Cardiac muscle cell (in vitro differentiated cells and primary cell): ENCODE measurements around the gene STEAP3. TPM values are rescaled to one million over a fixed set of nuclear protein-coding genes. Genes with fewer than 3 reads are reported as not detected.

ENCODE experiments used
- DNase-seq, 2 donors: peaks; one replicate each; pipeline versions ENCODE4 v3.0.0 to v3.0.0-alpha.2; 2010 to 2017; ENCODE audit warnings: low read depth in 1 of 2, low spot score in 1 of 2
- H3K27ac ChIP-seq: fragments of 200-600 bp; sonication (generic); 2 replicates; pipeline ENCODE4 v1.5.1; 2016
- H3K27me3 ChIP-seq: fragments of 200-600 bp; sonication (generic); 2 replicates; pipeline ENCODE4 v1.6.0; 2016; ENCODE audit warnings: control low read depth
- H3K36me3 ChIP-seq: fragments of 200-600 bp; sonication (generic); 2 replicates; pipeline ENCODE4 v1.5.1; 2016; ENCODE audit warnings: control low read depth
- H3K4me1 ChIP-seq: fragments of 200-600 bp; sonication (generic); 2 replicates; pipeline ENCODE4 v1.8.1; 2017; ENCODE audit warnings: low read depth, mild to moderate bottlenecking, mixed run types
- H3K4me3 ChIP-seq: fragments of 200-600 bp; sonication (generic); 2 replicates; pipeline ENCODE4 v1.5.1; 2016; ENCODE audit warnings: mild to moderate bottlenecking
- H3K9me3 ChIP-seq: fragments of 200-600 bp; sonication (generic); 2 replicates; pipeline ENCODE4 v1.5.1; 2017; ENCODE audit warnings: low read depth, mild to moderate bottlenecking, control low read depth
- CTCF ChIP-seq: IDR thresholded peaks from 2 replicates; pipeline ENCODE4 v1.5.1; 2012; ENCODE audit warnings: low read depth, mild to moderate bottlenecking, low read length
- polyA plus RNA-seq: library from polyadenylated mRNA; unstranded; fragments of >200 nt; fragmentation: Nextera tagmentation; extraction: Ambion mirVana; gene quantifications from 2 replicates; pipeline ENCODE4 v1.2.1, GENCODE V29; 2016
- total RNA-seq: library from RNA; depleted of rRNA; stranded (reverse); fragments of >200 nt; gene quantifications from 2 replicates; pipeline ENCODE4 v1.2.3, GENCODE V29; 2016

STEAP3 gene
- total and polyA plus RNA-seq, 2 experiments from 2014 or later = 3.8 to 4.5 TPM

GRCh38 chr2:119249855-119250717 lies 26.5 kb downstream of the STEAP3 start:
- H3K36me3 ChIP-seq = no peaks in the 10 kb centered on the region
- no peak for DNase-seq
- no peak overlapping the region for H3K4me3 ChIP-seq
- no peak for TF ChIP-seq CTCF
- no peak overlapping the region for H3K27ac ChIP-seq
- H3K4me1 ChIP-seq = no peaks in the 10 kb centered on the region
- no peaks in the 10 kb centered on the region for H3K27me3 ChIP-seq
- no peaks in the 10 kb centered on the region for H3K9me3 ChIP-seq

GRCh38 chr2:119250718-119251290 lies 27.2 kb downstream of the STEAP3 start:
- DNase-seq = no peak
- H3K36me3 ChIP-seq = no peaks in the 10 kb centered on the region
- TF ChIP-seq CTCF = no peak
- H3K4me3 ChIP-seq = no peak overlapping the region
- no peak overlapping the region for H3K27ac ChIP-seq
- H3K4me1 ChIP-seq = no peaks in the 10 kb centered on the region
- H3K9me3 ChIP-seq = no peaks in the 10 kb centered on the region
- no peaks in the 10 kb centered on the region for H3K27me3 ChIP-seq

GRCh38 chr2:119251652-119252051 lies 28.0 kb downstream of the STEAP3 start:
- no peak overlapping the region for H3K4me3 ChIP-seq
- no peaks in the 10 kb centered on the region for H3K27me3 ChIP-seq
- no peaks in the 10 kb centered on the region for H3K9me3 ChIP-seq
- TF ChIP-seq CTCF = no peak
- no peak for DNase-seq
- no peak overlapping the region for H3K27ac ChIP-seq
- H3K4me1 ChIP-seq = peaks cover 3% of the 10 kb centered on the region
- H3K36me3 ChIP-seq = no peaks in the 10 kb centered on the region

GRCh38 chr2:119252186-119253113 lies 28.8 kb downstream of the STEAP3 start:
- H3K27me3 ChIP-seq = no peaks in the 10 kb centered on the region
- H3K36me3 ChIP-seq = no peaks in the 10 kb centered on the region
- no peak overlapping the region for H3K4me3 ChIP-seq
- TF ChIP-seq CTCF = no peak
- no peaks in the 10 kb centered on the region for H3K9me3 ChIP-seq
- H3K27ac ChIP-seq = no peak overlapping the region
- peaks cover 11% of the 10 kb centered on the region for H3K4me1 ChIP-seq
- peak in 1 of 2 donors; percentile 90 for DNase-seq

- no peak overlapping the region for H3K4me3 ChIP-seq
- no peaks in the 10 kb centered on the region for H3K9me3 ChIP-seq
- peaks cover 12% of the 10 kb centered on the region for H3K4me1 ChIP-seq
- no peaks in the 10 kb centered on the region for H3K36me3 ChIP-seq
- H3K27ac ChIP-seq = no peak overlapping the region
- TF ChIP-seq CTCF = no peak
- no peaks in the 10 kb centered on the region for H3K27me3 ChIP-seq
- DNase-seq = peak in 1 of 2 donors; percentile 56
Measured at GRCh38 chr2:119253114-119253702, 29.6 kb downstream of the STEAP3 start.
